Cerebellar nuclear complex (tissue), 1 donor: ENCODE measurements around the gene ACAA1.
"Not testable (repeated sequence)": the region's sequence is repeated elsewhere in the genome, so short reads cannot be mapped to it uniquely, and the experiment has no call there.

Source experiments
- DNase-seq, 2 experiments: peaks; one replicate each; lab custom pipeline; 2025; lab: John Stamatoyannopoulos, UW

The ACAA1 gene

DNA sequence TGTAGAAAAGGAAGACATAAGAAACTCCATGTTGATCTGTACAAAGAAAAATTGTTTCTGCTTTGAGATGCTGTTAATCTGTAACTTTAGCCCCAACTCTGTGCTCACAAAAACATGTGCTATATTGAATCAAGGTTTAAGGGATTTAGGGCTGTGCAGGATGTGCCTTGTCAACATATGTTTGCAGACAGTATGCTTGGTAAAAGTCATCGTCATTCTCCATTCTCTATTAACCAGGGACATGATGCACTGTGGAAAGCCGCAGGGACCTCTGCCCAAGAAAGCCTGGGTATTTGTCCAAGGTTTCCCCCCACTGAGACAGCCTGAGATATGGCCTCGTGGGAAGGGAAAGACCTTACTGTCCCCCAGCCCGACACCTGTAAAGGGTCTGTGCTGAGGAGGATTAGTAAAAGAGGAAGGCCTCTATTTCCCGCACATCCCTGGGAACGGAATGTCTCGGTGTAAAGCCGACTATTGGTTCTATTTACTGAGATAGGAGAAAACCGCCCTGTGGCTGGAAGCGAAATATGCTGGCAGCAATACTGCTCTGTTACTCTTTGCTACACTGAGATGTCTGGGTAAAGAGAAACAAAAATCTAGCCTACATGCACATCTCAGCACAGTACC is 2.3 kb downstream of the ACAA1 start:
- not testable (repeated sequence) for DNase-seq

DNA sequence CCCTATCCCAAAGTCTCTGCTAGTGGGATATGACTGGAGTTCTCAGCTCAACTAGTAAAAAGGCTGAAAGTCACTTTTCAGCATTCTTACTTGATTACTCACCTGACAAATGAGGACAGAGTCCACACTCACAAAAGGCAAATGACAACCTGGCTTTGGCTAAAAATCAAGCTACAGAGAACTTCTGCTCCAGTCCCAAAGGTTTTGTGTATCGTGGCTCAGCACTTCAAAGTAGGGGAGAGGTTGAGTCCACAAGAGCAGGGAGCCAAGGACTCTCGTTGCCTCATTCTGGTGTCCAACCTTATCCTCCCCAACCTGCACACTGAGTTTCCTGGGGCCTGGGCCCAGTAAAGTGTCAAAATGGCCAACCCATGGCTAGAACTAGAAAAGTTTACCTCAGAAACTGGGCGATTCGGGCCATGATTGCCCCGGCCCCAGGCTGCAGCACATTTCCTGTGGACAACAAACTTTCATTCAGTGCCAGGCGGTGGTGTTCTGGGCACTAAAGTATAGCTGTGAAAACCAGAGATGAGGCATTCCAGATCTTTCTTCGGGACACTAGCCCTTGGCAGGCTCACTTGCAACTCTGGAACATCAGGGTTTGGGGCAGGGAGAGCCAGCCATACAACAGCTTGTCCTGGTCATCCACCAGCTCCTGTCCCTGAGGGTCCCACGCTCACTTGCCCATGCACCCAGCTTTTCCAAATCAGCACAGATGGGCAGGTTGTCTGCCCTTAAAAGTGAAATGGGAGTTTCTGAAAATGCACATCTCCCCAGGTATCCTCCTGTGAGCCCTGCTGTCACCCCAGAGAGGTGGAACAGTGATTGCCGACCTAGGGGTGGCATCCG is 3.1 kb downstream of the ACAA1 start:
- no peak for DNase-seq

- no peak for DNase-seq
These were observed 3.7 kb downstream of the ACAA1 start for GRCh38 chr3:38133209-38133556.

DNA sequence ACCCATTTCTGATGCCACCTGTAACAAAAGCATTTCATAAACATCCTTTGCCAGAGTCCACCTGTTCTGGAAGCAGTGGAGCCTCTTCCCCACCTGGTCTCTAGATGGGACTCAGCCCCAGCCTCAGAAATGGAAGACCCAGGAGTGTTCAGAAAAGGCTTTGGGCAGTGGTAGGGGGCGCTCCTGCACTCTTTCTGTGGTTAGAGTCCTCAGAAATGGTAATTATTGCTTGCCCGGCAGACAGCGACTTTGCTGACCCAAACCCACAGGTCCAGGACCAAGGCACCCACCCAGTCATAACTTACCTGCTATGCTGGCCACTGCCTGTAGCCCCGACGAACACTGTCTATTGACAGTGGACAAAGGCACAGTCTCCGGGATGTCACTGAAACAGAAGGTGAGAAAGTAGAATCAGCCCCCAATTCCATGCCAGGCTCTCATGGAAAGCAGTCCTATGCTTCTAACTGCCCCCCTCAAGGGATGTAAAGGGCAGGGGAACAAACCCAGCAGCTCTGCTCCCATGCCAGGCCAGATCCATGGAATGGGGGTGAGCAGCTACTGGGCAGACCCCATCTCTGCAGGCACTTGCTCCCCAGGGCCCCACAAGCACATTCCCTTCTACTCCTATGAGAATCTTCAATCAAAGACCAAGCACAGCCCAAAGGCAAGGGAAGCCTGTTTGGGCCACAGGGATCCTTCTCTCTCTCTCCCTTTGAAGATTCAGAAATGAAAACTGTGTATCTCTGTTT is 5.1 kb downstream of the ACAA1 start:
- DNase-seq, result no peak

DNA sequence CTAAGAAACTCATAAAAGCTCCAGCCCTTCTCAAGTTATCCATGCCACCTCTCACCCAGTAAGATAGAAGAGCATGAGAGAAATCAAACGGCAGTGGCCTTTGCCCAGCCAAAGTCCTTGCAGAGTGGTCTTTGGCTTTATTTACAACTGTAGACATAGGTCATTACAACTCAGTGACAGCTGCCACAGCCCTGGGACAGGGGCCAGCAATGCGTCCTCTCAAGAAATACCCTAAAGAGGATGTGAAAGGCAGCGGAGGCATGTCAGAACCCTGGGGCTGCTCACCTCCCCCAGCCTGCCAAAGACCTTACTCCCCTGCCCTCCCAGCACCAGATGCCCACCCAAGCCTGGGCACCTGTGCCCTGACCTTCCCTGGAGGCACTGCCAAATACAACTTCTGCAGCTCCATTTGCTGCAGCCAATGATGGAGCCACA is 6.3 kb downstream of the ACAA1 start:
- DNase-seq, result no peak

DNA sequence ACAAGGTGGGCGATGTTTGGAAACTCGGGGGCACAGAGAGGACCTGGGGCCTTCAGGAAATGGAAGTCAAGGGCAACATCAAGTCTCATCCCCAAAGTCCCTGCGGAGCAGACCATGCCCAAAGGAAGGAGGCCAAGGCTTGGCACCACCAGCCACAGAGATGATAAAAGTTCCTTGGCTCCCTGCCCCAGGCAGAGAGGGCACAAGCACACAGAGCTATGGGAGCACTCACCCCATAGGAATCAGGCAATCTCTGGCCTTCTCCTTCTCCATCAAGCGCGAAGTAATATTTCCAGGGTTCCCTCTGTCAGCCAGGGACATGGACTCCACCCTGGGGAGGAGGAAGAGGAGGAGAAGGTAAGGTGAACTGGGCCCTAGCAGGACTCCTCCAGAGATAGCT is 7.9 kb downstream of the ACAA1 start:
- no peak for DNase-seq

GRCh38 chr3:38128303-38128655 is 8.6 kb downstream of the ACAA1 start:
- DNase-seq, result no peak

DNA sequence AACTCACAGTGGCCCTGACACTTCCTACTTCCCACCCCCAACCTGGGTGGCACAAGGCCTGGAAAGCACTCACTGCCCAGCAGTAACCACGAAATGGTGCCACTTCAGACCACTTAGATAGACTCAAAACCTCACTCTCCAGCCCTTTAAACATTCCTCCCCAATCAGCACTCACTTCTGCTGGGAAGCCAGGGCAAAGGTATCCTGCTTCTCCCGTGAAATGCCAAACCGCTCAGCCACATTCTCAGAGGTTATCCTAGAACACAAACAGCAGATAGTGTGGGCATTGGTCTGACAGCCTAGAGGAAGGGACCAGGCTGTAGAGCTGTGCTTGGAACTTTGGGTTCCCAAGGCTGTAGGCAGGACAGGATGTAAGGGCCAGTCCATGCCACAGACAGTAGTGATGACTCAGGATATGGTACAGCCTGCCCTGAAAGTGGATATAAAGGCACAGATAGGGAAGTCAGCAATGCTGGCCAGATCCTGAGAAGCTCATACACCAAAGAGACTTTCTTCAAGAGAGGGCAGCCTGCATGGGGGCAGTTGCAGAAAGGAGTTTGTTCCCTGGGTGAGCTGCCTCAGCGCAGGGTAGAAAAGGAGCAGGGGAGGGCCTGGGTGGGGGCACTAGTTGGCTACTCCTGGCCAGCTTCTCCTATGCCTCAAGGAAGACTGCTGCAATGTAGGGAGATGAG is 9.2 kb downstream of the ACAA1 start:
- DNase-seq, result no peak

DNA sequence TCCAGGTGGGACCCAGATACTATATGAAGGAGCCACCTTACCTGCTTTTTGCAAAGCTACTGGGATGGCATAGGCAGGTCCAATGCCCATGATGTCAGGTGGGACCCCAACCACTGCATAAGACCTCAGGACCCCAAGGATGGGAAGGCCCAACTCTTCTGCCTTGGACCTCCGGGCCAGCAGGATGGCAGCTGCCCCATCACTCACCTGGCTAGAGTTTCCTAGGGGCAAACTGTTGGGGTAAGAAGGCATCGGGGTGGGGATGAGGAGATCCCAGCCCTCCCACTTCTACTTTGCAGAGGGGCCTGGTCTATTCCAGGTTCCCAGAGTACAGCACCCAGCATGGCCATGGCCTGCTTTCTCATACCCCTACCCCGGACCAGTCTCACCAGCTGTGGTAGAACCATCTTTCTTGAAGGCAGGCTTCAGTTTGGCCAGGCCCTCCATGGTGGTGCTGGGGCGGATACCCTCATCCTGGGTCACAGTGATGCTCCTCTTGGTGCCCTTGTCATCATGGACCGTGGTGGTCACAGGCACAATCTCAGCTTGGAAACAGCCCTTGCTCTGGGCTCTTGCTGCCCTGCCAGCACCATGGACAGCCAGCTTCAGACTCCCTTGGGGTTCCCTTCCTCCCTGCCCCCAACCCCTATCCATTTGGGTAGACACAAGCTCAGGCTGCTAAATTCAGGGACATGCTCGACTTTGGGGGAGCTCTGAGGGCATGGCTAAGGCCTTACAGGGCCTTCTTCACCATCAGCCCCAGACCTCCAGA is 10.6 kb downstream of the ACAA1 start:
- DNase-seq, result no peak

GRCh38 chr3:38125305-38126120 is 11.4 kb downstream of the ACAA1 start:
- DNase-seq, result no peak

DNA sequence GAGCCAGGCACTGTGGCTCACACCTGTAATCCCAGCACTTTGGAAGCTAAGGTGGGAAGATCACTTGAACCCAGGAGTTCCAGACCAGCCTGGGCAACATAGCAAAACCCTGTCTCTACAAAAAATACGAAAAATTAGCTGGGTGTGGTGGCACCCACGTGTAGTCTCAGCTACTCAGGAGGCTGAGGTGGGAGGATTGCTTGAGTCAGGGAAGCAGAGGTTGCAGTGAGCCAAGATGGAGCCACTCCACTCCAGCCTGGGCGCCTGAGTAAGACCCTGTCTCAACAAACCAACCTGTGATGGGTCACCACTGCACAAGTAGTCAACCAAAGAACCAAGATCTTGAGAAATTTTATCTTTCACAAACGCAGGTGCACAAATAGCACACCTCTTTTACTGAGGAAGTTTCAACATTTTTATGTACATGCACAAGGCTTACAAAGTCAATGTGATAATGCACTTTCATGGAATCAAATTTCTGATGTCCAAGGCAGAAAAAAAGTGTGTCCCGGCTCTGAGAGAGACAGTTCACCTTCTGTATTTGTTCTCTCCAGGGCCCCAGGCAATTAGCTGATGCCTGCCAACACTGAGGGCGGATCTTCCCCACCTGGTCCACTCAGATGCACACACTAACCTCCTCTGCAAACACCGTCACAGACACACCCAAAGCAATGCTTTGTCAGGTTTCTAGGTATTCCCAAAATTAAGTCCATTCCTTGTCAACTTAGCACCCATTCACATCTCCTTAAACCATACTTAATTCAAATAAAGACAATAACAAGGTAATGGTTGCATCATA is 12.4 kb downstream of the ACAA1 start:
- no peak for DNase-seq

DNA sequence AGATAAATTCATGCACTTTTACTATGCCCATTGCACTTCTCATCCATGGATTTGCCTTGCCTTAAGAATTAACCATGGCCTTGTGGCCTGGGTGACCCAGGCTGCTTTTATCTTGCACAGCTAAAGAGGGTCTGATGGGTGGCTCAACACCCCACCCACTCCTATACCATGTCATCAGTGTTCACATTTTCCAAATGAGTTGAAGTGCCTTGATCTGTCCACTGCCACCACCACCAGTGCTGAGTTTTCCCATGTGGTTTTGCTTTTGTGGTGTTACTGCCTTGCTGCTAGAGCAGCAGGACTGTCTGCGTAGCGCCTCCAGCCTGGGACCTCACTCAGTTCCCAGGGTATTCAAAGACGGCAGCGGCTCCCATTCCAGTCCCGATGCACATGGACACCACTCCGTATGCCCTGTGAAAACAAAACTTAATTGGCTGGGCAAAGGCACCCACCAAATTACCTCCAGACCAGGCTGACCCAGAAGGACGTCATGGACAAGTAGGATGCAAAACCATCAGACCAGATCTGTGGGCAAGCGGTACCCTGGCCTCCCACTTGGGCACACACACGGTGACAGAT is 14.1 kb downstream of the ACAA1 start:
- DNase-seq, result no peak

GRCh38 chr3:38121832-38122461 is 15.0 kb downstream of the ACAA1 start:
- DNase-seq, result no peak

DNA sequence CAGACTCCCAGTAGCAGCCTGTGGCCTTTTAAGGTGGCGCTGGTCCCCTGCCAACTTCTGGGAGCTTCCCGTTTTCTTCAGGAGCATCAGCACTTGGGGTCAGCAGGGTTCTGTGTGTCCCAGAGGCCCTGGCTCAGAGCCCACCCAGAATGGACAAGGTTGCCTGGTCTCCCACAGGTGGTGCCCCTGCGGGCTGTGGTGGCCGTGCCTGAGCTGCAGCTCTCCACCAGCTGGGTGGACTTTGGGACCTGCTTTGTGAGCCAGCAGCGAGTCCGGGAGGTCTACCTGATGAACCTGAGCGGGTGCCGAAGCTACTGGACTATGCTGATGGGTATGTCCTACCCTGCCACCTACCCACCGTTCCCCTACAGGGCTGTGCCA is 15.5 kb downstream of the ACAA1 start:
- no peak for DNase-seq

DNA sequence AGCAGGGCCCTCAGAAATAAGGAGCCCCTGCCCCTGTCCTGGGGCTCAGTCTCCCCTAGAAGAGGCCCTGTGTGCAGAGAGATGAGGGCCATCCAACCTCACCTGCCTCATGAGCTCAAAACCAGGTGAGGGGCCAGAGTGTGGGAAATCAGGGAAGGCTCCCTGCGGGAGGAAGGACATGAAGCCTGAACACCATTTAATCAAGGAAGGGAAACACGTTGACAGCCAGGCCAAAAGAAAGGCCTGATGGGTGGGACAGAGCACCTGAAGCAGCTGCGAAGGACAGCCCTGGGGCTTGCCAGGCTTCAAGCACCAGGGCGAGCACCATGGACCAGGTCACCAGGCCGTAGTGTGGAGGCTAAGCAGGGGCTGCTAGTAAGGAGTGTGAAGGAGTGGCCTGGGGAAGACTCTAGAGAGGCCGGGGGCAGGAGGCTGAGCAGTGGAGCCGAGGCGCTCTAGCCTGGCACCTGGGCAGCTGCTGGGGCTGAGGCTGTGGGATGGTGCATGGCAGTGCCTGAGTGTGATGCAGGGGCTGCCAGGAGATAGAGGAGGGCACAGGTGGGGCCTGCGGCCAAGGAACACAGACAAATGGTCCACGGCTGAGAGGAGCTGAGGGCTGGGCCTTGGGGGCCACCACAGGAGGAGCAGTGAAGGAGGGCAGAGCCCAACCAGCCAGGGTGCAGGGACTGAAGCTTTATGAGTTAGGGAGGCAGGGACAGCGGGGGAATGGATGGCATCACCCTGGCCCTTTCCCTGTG is 16.1 kb downstream of the ACAA1 start:
- no peak for DNase-seq

- DNase-seq, result no peak
These were observed 16.9 kb downstream of the ACAA1 start for GRCh38 chr3:38119821-38120692.

DNA sequence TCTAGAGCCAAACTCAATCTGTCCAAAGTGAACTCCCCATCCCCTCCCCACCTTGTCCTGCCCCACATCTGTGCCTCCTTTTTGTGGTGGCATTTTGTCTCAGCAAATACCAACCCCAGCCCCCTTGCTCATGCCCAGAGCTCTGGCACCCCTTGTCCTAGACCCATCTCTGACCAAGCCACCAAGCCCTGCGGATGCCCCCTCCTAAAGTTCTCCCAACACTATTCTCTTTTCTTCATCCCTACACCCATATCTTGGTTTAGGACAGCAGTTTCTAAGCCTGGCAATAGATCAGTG is 17.7 kb downstream of the ACAA1 start:
- no peak for DNase-seq
